ENCODE results near the gene JUP. TPM values are rescaled to one million over a fixed set of nuclear protein-coding genes. Genes with fewer than 3 reads are reported as not detected.

JUP gene
- total and polyA plus RNA-seq, 9 donors = 7.0 to 153 (median 52.6) TPM

DNA sequence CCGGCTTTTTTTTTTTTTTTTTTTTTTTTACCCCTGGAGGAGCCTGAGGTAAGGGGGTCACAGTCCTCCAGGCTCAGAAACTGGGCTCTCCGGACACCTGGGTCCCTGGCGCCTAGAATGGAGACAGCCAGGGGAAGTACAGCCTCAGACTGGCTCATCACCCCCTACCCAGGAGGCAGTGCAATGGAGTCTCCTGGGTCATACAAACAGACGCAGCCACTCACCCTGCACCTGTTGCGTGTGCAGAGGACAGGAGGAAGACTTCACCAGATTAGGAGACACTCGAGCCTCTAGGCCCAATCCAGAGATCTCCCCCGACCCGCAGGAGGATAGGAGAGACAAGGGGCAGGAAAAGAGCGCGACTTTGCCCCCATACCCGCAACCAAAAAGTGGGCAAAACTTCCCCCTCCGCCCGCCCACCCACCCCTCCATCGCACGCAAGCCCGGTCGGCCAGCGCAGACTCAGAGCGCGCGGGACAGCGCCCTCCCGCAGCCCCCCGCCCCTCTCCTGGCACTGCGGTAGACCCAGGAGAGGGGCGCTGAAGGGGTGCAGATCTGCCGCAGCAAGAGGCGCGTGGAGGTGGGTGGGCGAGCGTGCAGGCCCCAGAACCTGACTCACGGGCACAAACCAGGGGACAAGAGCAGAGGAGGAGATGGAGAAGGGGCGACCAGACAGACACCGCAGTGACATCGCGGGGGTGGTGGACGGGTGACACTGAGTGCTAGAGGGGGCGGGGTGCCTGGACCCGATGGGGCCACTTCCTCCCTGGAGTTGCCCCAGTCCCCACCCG, 53.0 kb downstream of the JUP start:
- Histone ChIP-seq H3K4me1 (ENCODE audit: insufficient read depth) (peaks cover 4% of the 10 kb centered on the region), H3K9me3 (no peaks in the 10 kb centered on the region), H3K36me3 (no peaks in the 10 kb centered on the region), H3K4me3 (no peak overlapping the region), H3K27me3 (no peaks in the 10 kb centered on the region), H3K27ac (no peak overlapping the region)
- intact Hi-C loops (cut with DNase I) = no loop called here
- DNase-seq = no peak
- WGBS, 3 donors = 12 to 18% (median 13%) methylated on average over 29 to 40 of the region's 40 CpGs
- TF ChIP-seq, protein P1, sequence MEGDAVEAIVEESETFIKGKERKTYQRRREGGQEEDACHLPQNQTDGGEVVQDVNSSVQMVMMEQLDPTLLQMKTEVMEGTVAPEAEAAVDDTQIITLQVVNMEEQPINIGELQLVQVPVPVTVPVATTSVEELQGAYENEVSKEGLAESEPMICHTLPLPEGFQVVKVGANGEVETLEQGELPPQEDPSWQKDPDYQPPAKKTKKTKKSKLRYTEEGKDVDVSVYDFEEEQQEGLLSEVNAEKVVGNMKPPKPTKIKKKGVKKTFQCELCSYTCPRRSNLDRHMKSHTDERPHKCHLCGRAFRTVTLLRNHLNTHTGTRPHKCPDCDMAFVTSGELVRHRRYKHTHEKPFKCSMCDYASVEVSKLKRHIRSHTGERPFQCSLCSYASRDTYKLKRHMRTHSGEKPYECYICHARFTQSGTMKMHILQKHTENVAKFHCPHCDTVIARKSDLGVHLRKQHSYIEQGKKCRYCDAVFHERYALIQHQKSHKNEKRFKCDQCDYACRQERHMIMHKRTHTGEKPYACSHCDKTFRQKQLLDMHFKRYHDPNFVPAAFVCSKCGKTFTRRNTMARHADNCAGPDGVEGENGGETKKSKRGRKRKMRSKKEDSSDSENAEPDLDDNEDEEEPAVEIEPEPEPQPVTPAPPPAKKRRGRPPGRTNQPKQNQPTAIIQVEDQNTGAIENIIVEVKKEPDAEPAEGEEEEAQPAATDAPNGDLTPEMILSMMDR (IDR thresholded peaks at IDR 0.05) = no peak
- no peak for TF ChIP-seq POLR2A (IDR thresholded peaks at IDR 0.05)
- TF ChIP-seq EP300 (IDR thresholded peaks at IDR 0.05) = no peak

DNA sequence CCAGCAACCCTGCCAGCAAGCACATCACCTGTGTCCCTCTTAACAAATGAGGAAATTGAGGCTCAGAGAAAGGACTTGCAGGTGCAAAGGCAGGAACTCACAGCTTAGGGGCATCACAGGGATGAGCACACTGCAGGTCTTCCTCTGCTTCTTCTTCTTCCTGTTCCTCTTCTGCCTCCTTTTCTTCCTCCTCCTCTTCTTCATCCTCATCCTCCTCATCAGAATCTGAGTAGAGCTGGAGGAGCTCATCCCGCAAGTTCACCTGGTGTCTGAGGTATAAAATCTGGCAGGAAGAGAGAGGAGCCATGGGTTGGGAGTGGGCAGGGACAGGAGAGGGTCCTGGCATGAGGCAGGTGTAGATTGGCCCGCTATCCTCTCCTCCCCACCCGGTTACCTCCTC, 54.7 kb downstream of the JUP start:
- 43 to 77% (median 52%) methylated on average over 3 of the region's 3 CpGs for WGBS, 3 donors

DNA sequence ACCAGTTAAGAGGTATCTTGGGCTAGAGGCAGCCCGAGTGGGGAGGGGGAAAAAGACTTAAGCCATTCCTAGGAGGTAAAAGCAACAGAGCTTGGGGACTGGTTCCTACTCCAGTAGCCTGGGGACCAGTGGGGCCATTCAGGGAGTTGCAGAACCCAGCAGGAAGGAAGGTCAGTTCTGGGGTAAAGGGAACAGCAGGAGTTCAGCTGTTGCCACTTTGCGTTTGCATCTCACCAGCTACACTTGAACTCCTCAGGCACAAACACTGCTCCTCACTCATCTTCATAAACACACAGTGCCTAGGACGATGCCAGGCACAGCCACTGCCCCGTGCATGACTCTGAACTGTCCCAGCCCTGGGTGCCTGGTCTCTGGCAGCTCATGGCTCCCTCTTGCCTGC, 56.0 kb downstream of the JUP start:
- DNase-seq = no peak
- Histone ChIP-seq H3K27me3 (no peaks in the 10 kb centered on the region), H3K27ac (no peak overlapping the region), H3K36me3 (no peaks in the 10 kb centered on the region), H3K4me3 (no peak overlapping the region), H3K4me1 (ENCODE audit: insufficient read depth) (peaks cover 4% of the 10 kb centered on the region), H3K9me3 (no peaks in the 10 kb centered on the region)
- intact Hi-C loops (cut with DNase I) = no loop called here
- TF ChIP-seq POLR2A (IDR thresholded peaks at IDR 0.05) = no peak
- no peak for TF ChIP-seq EP300 (IDR thresholded peaks at IDR 0.05)
- TF ChIP-seq, protein P1 (IDR thresholded peaks at IDR 0.05) = no peak
- WGBS, 3 donors = 59 to 77% (median 67%) methylated on average over 4 of the region's 4 CpGs

More for the DNA sequence above, 54.7 kb downstream of the JUP start:
- H3K4me3 ChIP-seq = no peak overlapping the region
- H3K27me3 ChIP-seq = no peaks in the 10 kb centered on the region
- intact Hi-C loops (cut with DNase I) = no loop called here
- peaks cover 4% of the 10 kb centered on the region for H3K4me1 ChIP-seq (ENCODE audit: insufficient read depth)
- H3K9me3 ChIP-seq = no peaks in the 10 kb centered on the region
- H3K27ac ChIP-seq = no peak overlapping the region
- H3K36me3 ChIP-seq = no peaks in the 10 kb centered on the region
- DNase-seq = no peak
- no peak for TF ChIP-seq POLR2A (IDR thresholded peaks at IDR 0.05)
- TF ChIP-seq, protein P1 (IDR thresholded peaks at IDR 0.05) = no peak
- TF ChIP-seq EP300 (IDR thresholded peaks at IDR 0.05) = no peak

DNA sequence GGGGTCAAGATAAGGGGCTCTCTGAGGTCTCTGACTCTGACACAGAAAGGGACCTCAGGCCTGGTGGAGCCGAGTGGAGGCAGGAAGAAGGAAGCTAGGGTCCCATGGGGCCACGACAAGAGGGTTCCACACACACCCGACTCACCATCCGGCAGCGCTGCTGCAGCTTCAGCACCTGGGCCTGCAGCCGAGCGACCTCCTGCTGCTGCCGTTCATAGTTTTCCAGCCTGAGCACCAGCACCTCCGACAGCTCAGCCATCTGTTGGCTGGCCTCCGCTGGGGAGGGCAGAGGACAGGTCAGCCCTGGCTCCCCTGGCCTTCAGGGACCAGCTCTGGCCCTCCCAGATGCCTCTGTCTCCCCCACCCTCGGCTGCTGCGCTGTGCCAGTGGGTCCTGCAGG, 58.5 kb downstream of the JUP start:
- intact Hi-C loops (cut with DNase I) = no loop called here
- H3K4me1 ChIP-seq (ENCODE audit: insufficient read depth) = no peaks in the 10 kb centered on the region
- no peak overlapping the region for H3K27ac ChIP-seq
- H3K4me3 ChIP-seq = no peak overlapping the region
- 67 to 91% (median 72%) methylated on average over 12 of the region's 12 CpGs for WGBS, 3 donors
- no peak for DNase-seq
- no peaks in the 10 kb centered on the region for H3K36me3 ChIP-seq
- TF ChIP-seq POLR2A (IDR thresholded peaks at IDR 0.05) (no peak), EP300 (IDR thresholded peaks at IDR 0.05) (no peak)
- TF ChIP-seq, protein P1 (IDR thresholded peaks at IDR 0.05) = no peak
- no peaks in the 10 kb centered on the region for H3K9me3 ChIP-seq
- no peaks in the 10 kb centered on the region for H3K27me3 ChIP-seq
